Adrenal gland (tissue), 5 donors: ENCODE measurements around the gene CHMP1B.

Experiments
- POLR2A ChIP-seq, 2 donors: fragments of 450-650 bp; IDR thresholded peaks; one replicate each; pipeline ENCODE4 v1.6.1; 2017; ENCODE audit warnings: antibody characterized with exemption in 2 of 2, mild to moderate bottlenecking in 2 of 2, moderate library complexity in 1 of 2
- TF ChIP-seq, protein P1 (sequence below), 6 experiments: fragments of 450-650 bp in 4 of 6; fragments of 200-600 bp in 2 of 6; sonication (generic) in 1 of 6; IDR thresholded peaks; 1 replicate in 5 of 6; 2 replicates in 1 of 6; pipeline versions ENCODE4 v1.5.1 to v1.8.0; 2016 to 2021; ENCODE audit warnings: antibody characterized with exemption in 6 of 6, mild to moderate bottlenecking in 2 of 6, moderate library complexity in 1 of 6
- donor health status: DM: no; HTN: no; CAD: no.

DNA sequence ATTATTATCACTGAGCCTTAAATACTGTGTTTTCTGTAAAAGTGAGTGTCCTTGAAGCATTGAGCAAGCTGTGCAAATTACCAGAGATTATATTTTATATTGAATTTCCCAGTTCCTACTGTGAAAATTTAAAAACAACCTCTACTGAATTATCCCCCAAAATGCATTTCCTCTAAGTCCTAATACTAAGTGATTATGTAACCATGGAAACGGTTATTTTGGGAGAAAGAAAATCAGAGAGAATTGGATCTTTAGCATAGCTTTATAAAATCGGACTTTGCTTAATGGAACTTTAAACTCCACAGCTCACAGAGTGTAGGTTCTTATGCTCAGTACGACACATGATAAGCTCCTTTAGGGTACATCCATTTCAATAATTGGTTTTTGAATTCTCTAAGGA is 19.3 kb upstream of the CHMP1B start:
- TF ChIP-seq, protein P1, sequence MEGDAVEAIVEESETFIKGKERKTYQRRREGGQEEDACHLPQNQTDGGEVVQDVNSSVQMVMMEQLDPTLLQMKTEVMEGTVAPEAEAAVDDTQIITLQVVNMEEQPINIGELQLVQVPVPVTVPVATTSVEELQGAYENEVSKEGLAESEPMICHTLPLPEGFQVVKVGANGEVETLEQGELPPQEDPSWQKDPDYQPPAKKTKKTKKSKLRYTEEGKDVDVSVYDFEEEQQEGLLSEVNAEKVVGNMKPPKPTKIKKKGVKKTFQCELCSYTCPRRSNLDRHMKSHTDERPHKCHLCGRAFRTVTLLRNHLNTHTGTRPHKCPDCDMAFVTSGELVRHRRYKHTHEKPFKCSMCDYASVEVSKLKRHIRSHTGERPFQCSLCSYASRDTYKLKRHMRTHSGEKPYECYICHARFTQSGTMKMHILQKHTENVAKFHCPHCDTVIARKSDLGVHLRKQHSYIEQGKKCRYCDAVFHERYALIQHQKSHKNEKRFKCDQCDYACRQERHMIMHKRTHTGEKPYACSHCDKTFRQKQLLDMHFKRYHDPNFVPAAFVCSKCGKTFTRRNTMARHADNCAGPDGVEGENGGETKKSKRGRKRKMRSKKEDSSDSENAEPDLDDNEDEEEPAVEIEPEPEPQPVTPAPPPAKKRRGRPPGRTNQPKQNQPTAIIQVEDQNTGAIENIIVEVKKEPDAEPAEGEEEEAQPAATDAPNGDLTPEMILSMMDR (IDR thresholded peaks at IDR 0.05), result no peak
- TF ChIP-seq POLR2A (IDR thresholded peaks at IDR 0.05), result no peak
